Hematopoietic multipotent progenitor cell treated with erythropoietin and hydrocortisone succinate and interleukin-3 and kit ligand, for 8 days (in vitro differentiated cells): ENCODE data around the gene OPCML.

ENCODE experiments used
- DNase-seq: peaks from one replicate; pipeline ENCODE4 v3.0.0-alpha.2; 2015

The OPCML gene

GRCh38 chr11:132504501-132505041 is 1027.7 kb downstream of the OPCML start:
- no peak for DNase-seq

GRCh38 chr11:132501356-132501755 is 1030.9 kb downstream of the OPCML start:
- no peak for DNase-seq

GRCh38 chr11:132499661-132500060 is 1032.6 kb downstream of the OPCML start:
- no peak for DNase-seq

DNA sequence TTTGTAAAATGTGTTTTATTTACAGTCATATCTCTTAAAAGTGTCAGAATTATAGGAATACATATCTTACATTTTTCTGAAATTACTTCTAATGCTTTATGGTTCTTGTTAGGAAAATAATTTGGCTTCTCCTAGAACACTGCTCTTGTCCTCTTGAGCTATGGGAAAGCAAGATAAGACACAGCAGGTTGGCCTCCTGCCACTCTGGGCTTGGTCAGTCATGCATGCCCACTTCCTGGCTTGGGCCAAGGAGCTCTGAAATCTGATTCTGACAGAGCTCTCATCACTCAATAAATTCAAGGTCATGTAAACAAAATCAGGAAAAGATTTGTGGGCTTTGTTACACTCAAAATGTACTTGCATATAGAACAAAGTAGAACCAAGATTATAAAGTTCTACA is 1036.0 kb downstream of the OPCML start:
- no peak for DNase-seq

DNA sequence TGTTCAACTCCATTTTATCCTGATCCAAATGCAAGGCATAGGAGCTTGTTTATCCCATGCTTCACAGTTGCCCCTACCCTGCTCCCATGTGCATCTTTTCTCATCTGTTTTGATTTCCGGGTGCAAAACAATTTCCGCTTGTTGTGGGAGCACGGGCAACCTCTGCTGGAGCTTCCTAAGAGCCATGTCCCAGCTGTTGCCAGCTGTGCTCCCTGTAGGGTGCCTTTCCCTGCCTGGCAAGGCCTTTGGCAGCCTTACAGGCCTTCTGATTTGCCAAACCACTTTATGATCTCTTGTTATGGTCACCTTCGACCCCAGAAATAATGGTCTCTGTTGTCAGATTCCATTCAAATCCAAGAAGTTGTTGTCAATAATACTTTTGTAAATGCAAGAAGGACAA is 1038.5 kb downstream of the OPCML start:
- DNase-seq: no peak

DNA sequence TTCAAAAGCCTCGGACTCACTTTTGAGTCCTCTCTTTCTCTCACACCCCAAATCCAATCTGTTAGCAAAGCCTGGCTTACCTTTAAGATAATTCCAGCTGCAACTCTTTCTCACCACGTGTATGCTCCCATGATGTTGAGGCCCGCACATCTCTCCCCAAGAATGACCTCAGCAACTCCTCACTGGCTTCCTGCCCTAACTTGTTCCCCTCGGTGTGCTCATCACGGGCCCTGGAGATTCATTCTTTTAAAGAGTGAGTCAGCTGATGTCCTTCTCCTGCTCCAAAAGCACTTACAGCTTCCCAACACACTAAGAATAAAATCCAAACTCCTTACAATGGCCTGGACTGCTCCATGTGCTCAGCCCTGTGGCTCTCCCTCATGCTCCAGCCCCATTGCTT is 1041.3 kb downstream of the OPCML start:
- no peak for DNase-seq

GRCh38 chr11:132486060-132486459 is 1046.2 kb downstream of the OPCML start:
- no peak for DNase-seq

DNA sequence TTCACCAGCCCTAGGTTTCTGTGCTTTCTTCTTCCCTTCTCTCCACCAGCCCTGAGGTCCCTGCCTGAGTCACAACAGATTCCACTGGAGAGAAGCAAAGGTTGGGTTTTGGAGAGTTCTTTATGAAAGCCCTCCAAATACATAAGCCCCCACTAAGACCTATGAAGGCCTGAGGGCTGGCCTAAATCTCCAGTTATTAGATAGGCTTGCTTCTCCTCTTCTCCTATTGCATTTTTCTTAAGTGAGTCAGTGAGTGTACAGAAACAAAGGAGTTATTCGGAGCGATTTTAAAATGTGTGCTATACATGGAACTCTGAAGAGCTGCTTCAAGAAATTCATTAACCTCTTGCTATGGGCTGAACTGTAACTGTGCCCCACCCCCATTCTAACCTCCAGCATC is 1057.3 kb downstream of the OPCML start:
- no peak for DNase-seq

GRCh38 chr11:132472411-132473172 is 1059.7 kb downstream of the OPCML start:
- no peak for DNase-seq

DNA sequence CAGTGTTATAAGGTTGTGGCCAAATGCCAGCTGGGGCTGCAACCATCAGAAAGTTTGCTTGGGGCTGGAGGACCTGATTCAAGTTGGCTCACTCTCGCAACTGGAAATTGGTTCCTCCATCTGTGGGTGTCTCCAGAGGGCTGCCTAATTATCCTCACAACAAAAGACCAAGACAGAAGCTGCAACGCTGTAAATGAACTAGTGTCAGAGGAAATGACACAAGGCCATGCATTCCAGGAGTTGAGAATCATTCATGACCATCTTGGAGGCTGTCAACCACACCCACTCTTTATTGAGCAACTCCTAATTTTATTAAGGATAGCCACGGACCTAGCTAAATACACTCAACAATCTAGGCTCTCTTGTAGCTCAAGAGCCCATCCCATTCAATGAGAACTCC is 1060.8 kb downstream of the OPCML start:
- DNase-seq: no peak

- no peak for DNase-seq
These were observed 1065.3 kb downstream of the OPCML start for GRCh38 chr11:132466983-132467382.

DNA sequence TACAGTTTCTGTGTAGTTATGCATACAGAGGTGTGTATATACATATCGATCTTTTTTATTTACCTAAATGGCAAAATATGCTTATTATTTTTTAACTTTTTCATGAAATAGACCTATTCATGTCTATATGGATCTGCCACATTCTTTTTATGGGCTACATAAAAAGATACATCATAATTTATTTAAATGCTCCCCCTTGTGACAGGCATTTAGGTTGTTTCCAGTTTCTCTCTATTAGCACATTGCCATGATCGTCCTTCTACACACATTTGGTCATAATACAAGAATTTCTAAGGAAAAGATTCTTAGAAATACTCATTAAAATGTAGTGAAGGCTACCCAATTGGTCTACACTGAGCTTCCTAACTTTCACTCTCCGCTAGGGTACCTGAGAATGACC is 1067.4 kb downstream of the OPCML start:
- no peak for DNase-seq

DNA sequence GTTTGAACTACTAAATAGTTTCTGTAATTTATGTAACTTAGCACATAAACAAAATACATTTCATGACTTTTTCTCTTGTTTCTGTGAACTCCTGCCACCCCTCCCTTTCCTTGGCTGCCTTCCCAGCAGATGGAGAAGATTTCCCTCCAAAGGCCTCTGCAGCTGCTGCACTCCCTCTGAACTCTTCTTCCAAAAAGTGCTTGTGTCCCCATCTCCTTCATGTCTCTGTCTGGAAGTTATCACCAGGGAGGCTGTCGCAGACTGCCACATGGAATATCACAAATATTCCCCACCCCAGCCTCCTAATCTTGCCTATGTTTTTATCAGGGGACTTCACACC is 1068.3 kb downstream of the OPCML start:
- DNase-seq: no peak

GRCh38 chr11:132463295-132464002 is 1068.9 kb downstream of the OPCML start:
- DNase-seq: no peak

DNA sequence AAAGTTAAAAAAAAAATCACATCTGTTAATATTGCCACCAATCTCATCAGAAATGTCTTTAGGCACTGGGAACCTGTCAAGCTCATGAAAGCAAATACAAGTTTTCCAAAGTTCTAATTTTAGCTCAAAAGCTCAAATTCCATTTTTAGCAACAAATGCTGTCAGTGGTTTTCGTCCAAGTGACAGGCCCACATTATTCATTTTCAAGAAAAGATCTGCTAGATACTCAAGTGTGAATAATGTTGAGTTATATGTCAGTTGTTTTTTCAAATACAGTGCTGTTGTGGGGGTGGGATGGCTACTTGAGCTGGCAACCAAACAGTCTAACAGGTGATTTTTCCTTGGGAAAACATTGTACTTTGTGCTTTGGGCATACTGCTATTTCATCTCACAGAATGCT is 1072.6 kb downstream of the OPCML start:
- no peak for DNase-seq

DNA sequence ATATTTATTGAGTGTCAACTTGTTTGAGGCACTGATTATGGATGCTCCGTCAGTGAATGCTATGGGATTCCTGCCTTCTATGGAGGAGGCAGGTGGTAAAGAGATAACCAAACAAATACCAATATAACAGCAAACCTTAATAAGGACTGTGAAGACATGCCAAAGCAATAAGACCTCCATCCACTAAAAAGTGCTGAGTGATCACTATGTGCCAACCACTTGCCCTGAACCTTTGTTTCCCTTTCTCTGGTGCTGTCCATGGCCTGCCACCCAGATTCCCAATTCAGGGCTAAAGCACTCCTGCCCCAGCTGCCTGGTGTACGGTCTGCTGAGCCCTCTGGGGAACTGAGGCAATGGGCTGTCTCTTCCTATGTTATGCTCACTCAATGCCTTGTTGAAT is 1074.9 kb downstream of the OPCML start:
- DNase-seq: no peak

GRCh38 chr11:132456751-132457328 is 1075.5 kb downstream of the OPCML start:
- no peak for DNase-seq

DNA sequence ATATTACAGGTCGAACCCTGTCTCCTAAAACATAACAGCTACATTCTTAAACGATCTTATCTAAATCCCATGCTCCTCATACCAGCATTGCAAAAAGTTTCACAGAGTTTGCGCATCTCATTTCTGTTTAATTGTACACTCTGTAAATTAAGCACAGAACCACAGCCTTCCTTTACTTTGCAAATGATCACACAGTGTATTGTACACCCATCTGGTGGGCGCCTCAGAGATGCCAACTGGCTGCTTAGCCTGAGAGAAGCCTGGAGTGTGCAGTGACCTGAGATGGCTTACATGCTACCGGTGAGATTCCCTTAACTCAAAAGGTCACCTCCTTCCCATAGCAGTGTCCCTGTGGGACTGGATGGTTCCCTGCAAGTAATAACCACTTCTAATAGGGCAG is 1077.3 kb downstream of the OPCML start:
- DNase-seq: no peak

DNA sequence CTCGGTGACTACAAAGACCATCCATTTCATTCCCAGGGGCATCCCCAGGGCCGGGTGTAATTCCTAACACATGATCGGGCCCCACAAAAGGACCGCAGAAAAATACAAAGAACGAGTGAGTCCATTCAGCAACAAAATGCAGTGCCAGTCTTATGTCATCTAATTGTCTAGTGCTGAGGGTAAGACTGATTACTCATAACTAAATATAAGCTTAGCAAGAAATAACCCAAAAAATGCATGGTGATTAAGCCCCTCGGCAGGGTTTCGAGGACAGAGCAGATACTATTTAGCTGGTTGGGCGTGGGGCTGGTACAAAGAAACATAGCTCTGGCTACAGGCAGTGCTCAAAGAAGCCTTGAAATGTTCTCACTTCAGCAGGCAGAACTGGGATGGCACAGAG is 1078.9 kb downstream of the OPCML start:
- DNase-seq: no peak

GRCh38 chr11:132452616-132453015 is 1079.7 kb downstream of the OPCML start:
- no peak for DNase-seq

- DNase-seq: no peak
These were observed 1080.2 kb downstream of the OPCML start for GRCh38 chr11:132451942-132452601.

- no peak for DNase-seq
These were observed 1081.7 kb downstream of the OPCML start for GRCh38 chr11:132450631-132451030.

- DNase-seq: no peak
These were observed 1083.8 kb downstream of the OPCML start for GRCh38 chr11:132448334-132448995.
